Epithelial cell of esophagus (primary cell): ENCODE data around the gene BCL2L15.

Source experiments
- DNase-seq: peaks from one replicate; pipeline ENCODE4 v3.0.0; 2010; ENCODE audit warnings: low read depth
- H3K4me3 ChIP-seq: 2 replicates; pipeline ENCODE4 v1.5.1; 2011; ENCODE audit warnings: mild to moderate bottlenecking, low read length, control low read depth
- TF ChIP-seq, protein P1 (sequence below): IDR thresholded peaks from 2 replicates; pipeline ENCODE4 v1.5.1; 2011; ENCODE audit warnings: low read depth, mild to moderate bottlenecking, low read length, control low read depth, inconsistent platforms; ENCODE audit not compliant: insufficient read depth; ENCODE audit errors: missing control alignments

Gene BCL2L15

DNA sequence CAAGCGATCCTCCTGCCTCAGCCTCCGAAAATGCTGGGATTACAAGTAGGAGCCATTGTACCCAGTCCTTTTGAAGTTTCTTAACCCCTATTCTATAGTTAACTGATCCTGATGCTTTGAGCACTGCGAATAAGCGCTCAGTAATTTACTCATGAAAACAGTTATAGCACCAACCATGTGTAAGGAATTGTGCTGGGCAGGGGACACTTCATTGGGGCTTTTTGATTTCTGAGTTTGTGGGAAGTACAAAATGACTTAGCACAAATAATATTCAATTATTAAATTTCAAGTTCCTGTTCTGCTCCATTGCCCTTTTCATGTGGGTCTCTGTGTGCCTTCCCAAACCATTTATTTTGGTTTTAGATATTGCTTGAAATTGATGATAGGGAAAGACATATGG lies 35.6 kb upstream of the BCL2L15 start:
- H3K4me3 ChIP-seq: no peak overlapping the region
- DNase-seq: no peak
- TF ChIP-seq, protein P1, sequence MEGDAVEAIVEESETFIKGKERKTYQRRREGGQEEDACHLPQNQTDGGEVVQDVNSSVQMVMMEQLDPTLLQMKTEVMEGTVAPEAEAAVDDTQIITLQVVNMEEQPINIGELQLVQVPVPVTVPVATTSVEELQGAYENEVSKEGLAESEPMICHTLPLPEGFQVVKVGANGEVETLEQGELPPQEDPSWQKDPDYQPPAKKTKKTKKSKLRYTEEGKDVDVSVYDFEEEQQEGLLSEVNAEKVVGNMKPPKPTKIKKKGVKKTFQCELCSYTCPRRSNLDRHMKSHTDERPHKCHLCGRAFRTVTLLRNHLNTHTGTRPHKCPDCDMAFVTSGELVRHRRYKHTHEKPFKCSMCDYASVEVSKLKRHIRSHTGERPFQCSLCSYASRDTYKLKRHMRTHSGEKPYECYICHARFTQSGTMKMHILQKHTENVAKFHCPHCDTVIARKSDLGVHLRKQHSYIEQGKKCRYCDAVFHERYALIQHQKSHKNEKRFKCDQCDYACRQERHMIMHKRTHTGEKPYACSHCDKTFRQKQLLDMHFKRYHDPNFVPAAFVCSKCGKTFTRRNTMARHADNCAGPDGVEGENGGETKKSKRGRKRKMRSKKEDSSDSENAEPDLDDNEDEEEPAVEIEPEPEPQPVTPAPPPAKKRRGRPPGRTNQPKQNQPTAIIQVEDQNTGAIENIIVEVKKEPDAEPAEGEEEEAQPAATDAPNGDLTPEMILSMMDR: no peak

DNA sequence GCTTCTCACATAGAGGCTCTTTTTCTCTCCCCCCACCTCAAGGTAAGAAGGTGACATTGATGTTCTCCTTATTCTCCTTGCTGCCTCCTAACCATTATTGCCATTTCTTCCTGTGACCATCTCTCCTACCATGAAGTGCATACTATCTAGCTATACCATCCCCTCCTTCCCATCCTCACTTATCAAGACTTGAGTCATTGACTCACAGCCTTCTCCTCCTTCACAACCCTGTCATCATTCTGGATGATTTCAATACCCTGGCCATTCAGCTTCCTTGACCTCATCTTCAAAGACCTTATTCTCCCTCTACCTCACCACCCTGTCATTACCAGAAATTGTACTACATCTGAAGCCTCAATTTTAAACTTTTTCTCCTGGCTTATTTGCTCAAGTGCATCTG lies 30.9 kb upstream of the BCL2L15 start:
- DNase-seq: no peak
- no peak overlapping the region for H3K4me3 ChIP-seq
- TF ChIP-seq, protein P1: no peak

DNA sequence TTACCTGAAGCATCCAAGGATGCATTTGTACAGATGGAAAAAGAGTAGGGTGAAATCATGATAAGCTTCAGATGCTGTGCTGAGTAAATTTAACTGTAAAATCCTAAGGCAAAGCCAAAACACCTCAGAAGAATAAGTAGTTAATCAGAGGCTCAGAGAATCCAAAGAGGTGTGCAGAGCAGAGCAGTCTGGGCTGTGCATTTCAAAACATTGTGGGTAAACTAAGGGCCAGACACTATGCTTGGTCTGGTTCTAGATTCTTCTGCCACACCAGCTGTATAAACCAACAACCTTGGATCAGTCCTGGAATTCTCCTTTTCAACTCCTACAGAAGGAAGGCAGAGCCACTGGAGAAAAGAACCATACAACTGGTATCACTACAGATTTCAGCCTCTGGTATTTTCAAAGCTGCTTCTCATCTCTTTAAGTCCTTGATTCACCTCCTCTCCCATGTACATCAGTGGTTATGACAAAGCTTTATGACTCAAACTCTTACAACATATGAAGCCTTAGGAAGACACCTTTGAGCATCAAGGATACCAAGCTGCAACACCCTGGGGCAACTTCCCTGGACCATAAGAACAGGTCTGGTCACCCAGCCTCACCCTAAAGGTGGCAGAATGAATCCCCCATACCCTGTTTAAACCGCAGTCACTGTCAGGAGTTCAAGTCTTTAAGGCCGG lies 30.2 kb upstream of the BCL2L15 start:
- DNase-seq: peak; percentile 95
- TF ChIP-seq, protein P1: no peak
- H3K4me3 ChIP-seq: no peak overlapping the region

DNA sequence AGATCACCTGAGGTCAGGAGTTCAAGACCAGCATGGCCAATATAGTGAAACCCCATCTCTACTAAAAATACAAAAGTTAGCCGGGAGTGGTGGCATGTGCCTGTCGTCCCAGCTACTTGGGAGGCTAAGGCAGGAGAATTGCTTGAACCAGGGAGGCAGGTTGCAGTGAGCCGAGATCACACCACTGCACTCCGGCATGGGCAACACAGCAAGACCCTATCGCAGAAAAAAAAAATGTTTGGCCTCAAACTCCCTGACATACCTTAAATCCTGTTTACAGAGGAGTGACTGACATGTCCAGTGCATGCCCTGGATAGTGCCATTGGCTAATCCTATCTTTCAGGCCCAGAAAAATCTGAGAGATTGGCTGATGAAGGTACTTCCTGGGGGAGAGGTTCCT lies 29.6 kb upstream of the BCL2L15 start:
- TF ChIP-seq, protein P1: no peak
- no peak for DNase-seq
- H3K4me3 ChIP-seq: no peak overlapping the region

DNA sequence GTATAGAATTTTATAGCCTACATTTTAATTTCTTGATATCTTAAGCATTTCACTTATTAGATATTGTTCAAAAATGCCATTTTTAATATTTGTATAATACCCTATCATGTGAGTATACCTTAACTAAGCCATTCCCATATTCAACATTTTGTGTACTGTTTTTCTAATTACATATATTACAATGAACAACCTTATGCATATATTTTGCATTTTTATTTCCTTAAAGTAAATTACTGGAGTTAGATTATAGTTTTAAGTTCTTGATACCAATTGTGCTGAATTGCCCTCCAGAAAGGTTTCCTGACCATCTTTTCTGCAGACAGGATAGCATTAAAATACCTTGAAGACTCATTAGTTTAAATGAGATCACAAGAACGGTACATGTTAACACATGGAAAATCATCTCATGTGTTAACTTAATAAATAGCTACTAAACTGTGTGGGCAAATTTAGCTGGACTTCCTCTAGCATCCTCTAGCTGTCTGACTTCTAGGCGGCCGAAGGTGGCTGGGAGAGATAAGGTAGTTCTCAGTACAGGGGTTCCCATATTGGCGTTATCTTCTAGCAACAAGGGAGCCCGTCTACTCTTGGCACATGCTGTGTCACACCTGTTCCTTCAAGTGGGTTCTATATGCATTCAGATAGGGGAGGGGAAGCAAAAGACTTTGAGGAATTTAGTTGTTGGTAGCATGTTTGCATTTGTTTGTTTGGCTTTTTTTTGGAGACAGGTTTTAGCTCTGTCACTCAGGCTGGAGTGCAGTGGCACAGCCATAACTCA lies 26.7 kb upstream of the BCL2L15 start:
- no peak overlapping the region for H3K4me3 ChIP-seq
- DNase-seq: no peak
- TF ChIP-seq, protein P1: no peak

DNA sequence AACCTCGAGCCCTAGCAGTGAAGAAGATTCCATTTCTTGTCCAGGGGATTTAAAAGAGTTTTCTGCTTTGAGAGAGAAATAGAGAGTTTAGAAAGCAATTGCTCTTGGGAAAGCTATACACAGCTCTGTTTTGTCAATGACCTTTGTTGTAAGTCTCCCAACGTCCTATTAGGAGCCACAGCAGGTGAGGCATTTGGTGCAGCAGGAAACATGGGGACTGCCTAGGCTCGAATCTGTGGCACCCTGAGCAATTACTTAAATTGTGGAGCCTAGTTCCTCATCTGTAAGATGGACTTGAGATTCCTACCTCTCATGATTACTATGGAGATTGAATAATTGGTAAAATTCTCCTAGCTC lies 25.9 kb upstream of the BCL2L15 start:
- H3K4me3 ChIP-seq: no peak overlapping the region
- DNase-seq: no peak

More for the DNA sequence above, 25.9 kb upstream of the BCL2L15 start:
- TF ChIP-seq, protein P1: no peak
